SK-N-SH (cell line): ENCODE measurements around the gene CALN1.

Source experiments
- CTCF ChIP-seq: fragments of 200-600 bp; sonication (generic); IDR thresholded peaks from 2 replicates; pipeline ENCODE4 v1.6.1; 2017; ENCODE audit warnings: antibody characterized with exemption, mild to moderate bottlenecking, moderate library complexity
- JUND ChIP-seq: IDR thresholded peaks from 2 replicates; pipeline ENCODE4 v1.4.0; 2012
- REST ChIP-seq: IDR thresholded peaks from 2 replicates; pipeline ENCODE4 v1.6.1; 2012; ENCODE audit warnings: mild to moderate bottlenecking, low read depth, low read length, moderate library complexity
- RFX5 ChIP-seq: IDR thresholded peaks from 2 replicates; pipeline ENCODE4 v1.6.1; 2012; ENCODE audit warnings: mild to moderate bottlenecking, improper control_type of control experiment, low read length
- TAF1 ChIP-seq: IDR thresholded peaks from 2 replicates; pipeline ENCODE4 v1.6.1; 2012; ENCODE audit warnings: low read depth, mild to moderate bottlenecking, low read length, moderate library complexity, borderline replicate concordance
- TCF12 ChIP-seq: IDR thresholded peaks from 2 replicates; pipeline ENCODE4 v1.4.0; 2012
- YY1 ChIP-seq: IDR thresholded peaks from 2 replicates; pipeline ENCODE4 v1.4.0; 2012; ENCODE audit warnings: low read depth, mild to moderate bottlenecking
- TF ChIP-seq, protein P1 (sequence below): fragments of 150-350 bp; IDR thresholded peaks from 2 replicates; pipeline ENCODE4 v1.6.1; 2017; ENCODE audit warnings: antibody characterized with exemption, low read length, low read depth, borderline replicate concordance

DNA sequence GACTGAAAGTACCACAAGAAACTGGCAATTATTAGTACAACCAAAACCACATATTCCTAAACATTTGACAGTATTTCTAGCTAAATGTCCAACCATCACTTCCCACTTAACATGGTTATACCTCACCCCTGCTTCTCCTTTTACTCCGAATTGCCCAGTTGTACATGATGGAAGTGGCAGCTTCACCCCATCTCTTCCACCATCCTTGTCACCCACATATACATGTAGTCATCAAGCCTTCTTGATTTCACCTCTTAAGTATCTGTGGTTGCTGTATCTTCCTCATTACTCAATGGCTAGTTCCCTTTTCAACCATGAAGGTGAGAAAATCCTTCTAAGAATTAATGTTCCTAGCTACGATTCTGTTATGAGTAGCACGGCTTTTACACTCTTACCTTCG lies 388.2 kb downstream of the CALN1 start:
- TF ChIP-seq CTCF (no peak), YY1 (no peak), TAF1 (no peak), TCF12 (no peak), REST (no peak), JUND (no peak), RFX5 (no peak)
- TF ChIP-seq, protein P1, sequence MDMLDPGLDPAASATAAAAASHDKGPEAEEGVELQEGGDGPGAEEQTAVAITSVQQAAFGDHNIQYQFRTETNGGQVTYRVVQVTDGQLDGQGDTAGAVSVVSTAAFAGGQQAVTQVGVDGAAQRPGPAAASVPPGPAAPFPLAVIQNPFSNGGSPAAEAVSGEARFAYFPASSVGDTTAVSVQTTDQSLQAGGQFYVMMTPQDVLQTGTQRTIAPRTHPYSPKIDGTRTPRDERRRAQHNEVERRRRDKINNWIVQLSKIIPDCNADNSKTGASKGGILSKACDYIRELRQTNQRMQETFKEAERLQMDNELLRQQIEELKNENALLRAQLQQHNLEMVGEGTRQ, result no peak
